Measurements from ENCODE around the gene CD82. TPM values are rescaled to one million over a fixed set of nuclear protein-coding genes. Genes with fewer than 3 reads are reported as not detected.
A peak's percentile ranks its signal among the peaks of the same experiment; 100 is the strongest.

Gene CD82
- polyA plus RNA-seq, 1 of the 3 experiments (the other 2 are of a cell fraction): 39.2 TPM

DNA sequence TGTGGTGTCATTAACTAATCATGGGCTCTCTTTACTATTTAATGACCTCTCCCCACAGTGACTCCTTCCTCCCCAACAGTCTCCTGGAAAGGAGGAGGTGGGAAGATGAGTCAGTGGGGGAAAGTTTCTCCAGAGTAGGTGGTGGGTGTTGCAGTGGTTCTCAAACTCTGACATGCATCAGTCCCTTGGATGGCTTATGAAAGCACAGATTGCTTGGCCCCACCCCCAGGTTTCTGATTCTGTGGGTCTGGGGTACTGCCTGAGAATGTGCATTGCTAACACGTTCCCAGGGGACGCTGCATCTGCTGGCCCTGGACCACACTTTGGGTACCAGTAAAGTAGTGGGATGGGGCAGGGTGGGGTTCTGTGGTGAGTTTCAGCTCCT, 9.8 kb downstream of the CD82 start:
- H3K79me2 ChIP-seq (ENCODE audit: insufficient read depth): peaks cover 4% of the 10 kb centered on the region; the same call in 1 of the 2 replicates
- H3K9me2 ChIP-seq: no peaks in the 10 kb centered on the region
- H3K9me3 ChIP-seq: no peaks in the 10 kb centered on the region
- H3K4me3 ChIP-seq (ENCODE audit: low read depth in 2 of 2, low read length in 1 of 2): no peak overlapping the region
- peaks cover 4% of the 10 kb centered on the region for H3F3A ChIP-seq (replicated peaks; ENCODE audit: insufficient read depth)
- H3K4me2 ChIP-seq: peak overlapping the region; percentile 61
- ChIA-PET CTCF (interaction anchor here (0.6 to 2.1 kb wide), 3 partner anchors 18 to 352 kb away, joined by 3 to 8 read pairs (median 3); no protein-coding TSS in a partner anchor), POLR2A (no interaction called here)
- no peaks in the 10 kb centered on the region for H4K20me1 ChIP-seq (ENCODE audit: insufficient read depth)
- H3K4me1 ChIP-seq (ENCODE audit: control insufficient read depth in 1 of 2, insufficient read depth in 2 of 2, low read depth in 1 of 2, low read length in 1 of 2): peaks cover 17 to 41% of the 10 kb centered on the region in 2 experiments; a peak in 3 of 4 replicates
- H3K27ac ChIP-seq (ENCODE audit: low read depth in 2 of 2, low read length in 1 of 2): peak overlapping the region in 1 of 2 experiments; percentile 76; a peak in 2 of 4 replicates
- no CpG with 5 or more reads among the region's 2 CpGs for WGBS (ENCODE audit: low lambda C conversion rate)
- peak overlapping the region; percentile 47; the same call in 1 of the 2 replicates for H3K9ac ChIP-seq
- TF ChIP-seq FOSL2 (IDR thresholded peaks at IDR 0.05; ENCODE audit: borderline replicate concordance, low read depth): peak; percentile 32; the same call in 1 of the 2 replicates
- TF ChIP-seq TCF12 (IDR thresholded peaks at IDR 0.05): no peak
- no peaks in the 10 kb centered on the region for H3K27me3 ChIP-seq (ENCODE audit: insufficient read depth)
- peak; percentile 1 for DNase-seq
- H2AFZ ChIP-seq (ENCODE audit: low read depth): no peak overlapping the region
- no peaks in the 10 kb centered on the region for H3K36me3 ChIP-seq (replicated peaks in 1 of 2; ENCODE audit: control insufficient read depth in 1 of 2, insufficient read depth in 2 of 2, low read length in 1 of 2)

DNA sequence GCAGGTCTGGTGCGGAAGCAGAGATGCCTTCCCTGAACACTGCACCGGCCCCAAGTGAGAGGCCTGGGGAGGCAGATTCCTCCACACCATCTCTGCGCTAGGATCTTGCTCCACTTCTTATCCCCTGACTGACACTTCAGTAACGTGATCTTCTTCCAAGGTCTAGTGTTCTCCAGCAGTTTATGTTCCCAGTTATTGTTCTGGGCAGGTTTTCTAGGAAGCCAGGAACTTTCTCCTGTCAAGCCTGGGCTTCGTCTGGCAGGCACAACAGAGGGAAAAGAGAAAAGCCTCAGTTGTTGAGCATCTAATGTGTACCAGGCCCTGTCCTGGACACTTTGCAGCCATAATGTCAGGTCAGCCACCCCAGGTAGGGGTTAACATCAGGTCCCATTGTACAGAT, 10.5 kb downstream of the CD82 start:
- WGBS (ENCODE audit: low lambda C conversion rate): 88% methylated on average over 5 of the region's 5 CpGs
- H3K4me1 ChIP-seq (ENCODE audit: control insufficient read depth in 1 of 2, insufficient read depth in 2 of 2, low read depth in 1 of 2, low read length in 1 of 2): peaks cover 20 to 36% of the 10 kb centered on the region in 2 experiments; a peak in 3 of 4 replicates
- H3K79me2 ChIP-seq (ENCODE audit: insufficient read depth): no peaks in the 10 kb centered on the region

More for the DNA sequence above, 10.5 kb downstream of the CD82 start:
- no peaks in the 10 kb centered on the region for H3K27me3 ChIP-seq (ENCODE audit: insufficient read depth)
- no peak for DNase-seq
- H3K9me2 ChIP-seq: no peaks in the 10 kb centered on the region
- CTCF ChIA-PET: interaction anchor here (1.2 to 1.7 kb wide), 3 partner anchors 19 to 335 kb away, joined by 3 to 8 read pairs (median 7); no protein-coding TSS in a partner anchor
- POLR2A ChIA-PET: no interaction called here
- TF ChIP-seq GABPA (IDR thresholded peaks at IDR 0.05; ENCODE audit: low read depth): no peak
- no peak for TF ChIP-seq SIN3A (IDR thresholded peaks at IDR 0.05; ENCODE audit: borderline replicate concordance, low read depth, low read length)
- TF ChIP-seq MEF2A (IDR thresholded peaks at IDR 0.05; ENCODE audit: borderline replicate concordance, low read depth): no peak
- TF ChIP-seq RXRA (IDR thresholded peaks at IDR 0.05; ENCODE audit: borderline replicate concordance, low read depth): no peak
- TF ChIP-seq, protein P1, sequence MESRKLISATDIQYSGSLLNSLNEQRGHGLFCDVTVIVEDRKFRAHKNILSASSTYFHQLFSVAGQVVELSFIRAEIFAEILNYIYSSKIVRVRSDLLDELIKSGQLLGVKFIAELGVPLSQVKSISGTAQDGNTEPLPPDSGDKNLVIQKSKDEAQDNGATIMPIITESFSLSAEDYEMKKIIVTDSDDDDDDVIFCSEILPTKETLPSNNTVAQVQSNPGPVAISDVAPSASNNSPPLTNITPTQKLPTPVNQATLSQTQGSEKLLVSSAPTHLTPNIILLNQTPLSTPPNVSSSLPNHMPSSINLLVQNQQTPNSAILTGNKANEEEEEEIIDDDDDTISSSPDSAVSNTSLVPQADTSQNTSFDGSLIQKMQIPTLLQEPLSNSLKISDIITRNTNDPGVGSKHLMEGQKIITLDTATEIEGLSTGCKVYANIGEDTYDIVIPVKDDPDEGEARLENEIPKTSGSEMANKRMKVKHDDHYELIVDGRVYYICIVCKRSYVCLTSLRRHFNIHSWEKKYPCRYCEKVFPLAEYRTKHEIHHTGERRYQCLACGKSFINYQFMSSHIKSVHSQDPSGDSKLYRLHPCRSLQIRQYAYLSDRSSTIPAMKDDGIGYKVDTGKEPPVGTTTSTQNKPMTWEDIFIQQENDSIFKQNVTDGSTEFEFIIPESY (IDR thresholded peaks at IDR 0.05; ENCODE audit: borderline replicate concordance, low read depth): no peak
- no peak for TF ChIP-seq CHD2 (IDR thresholded peaks at IDR 0.05; ENCODE audit: low read length, partially characterized antibody)
- no peak for TF ChIP-seq RAD21 (IDR thresholded peaks at IDR 0.05; ENCODE audit: low read length)
- TF ChIP-seq MXI1 (IDR thresholded peaks at IDR 0.05; ENCODE audit: low read depth, low read length): no peak
- TF ChIP-seq, protein P2, sequence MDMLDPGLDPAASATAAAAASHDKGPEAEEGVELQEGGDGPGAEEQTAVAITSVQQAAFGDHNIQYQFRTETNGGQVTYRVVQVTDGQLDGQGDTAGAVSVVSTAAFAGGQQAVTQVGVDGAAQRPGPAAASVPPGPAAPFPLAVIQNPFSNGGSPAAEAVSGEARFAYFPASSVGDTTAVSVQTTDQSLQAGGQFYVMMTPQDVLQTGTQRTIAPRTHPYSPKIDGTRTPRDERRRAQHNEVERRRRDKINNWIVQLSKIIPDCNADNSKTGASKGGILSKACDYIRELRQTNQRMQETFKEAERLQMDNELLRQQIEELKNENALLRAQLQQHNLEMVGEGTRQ (IDR thresholded peaks at IDR 0.05; ENCODE audit: borderline replicate concordance, low read depth, low read length): no peak
- TF ChIP-seq, protein P3, sequence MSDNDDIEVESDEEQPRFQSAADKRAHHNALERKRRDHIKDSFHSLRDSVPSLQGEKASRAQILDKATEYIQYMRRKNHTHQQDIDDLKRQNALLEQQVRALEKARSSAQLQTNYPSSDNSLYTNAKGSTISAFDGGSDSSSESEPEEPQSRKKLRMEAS (IDR thresholded peaks at IDR 0.05; ENCODE audit: low read depth): no peak
- no peak for TF ChIP-seq YY1 (IDR thresholded peaks at IDR 0.05; ENCODE audit: low read depth)
- TF ChIP-seq, protein P4, sequence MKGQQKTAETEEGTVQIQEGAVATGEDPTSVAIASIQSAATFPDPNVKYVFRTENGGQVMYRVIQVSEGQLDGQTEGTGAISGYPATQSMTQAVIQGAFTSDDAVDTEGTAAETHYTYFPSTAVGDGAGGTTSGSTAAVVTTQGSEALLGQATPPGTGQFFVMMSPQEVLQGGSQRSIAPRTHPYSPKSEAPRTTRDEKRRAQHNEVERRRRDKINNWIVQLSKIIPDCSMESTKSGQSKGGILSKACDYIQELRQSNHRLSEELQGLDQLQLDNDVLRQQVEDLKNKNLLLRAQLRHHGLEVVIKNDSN (IDR thresholded peaks at IDR 0.05; ENCODE audit: borderline replicate concordance, low read depth): no peak
- no peak for TF ChIP-seq FOSL2 (IDR thresholded peaks at IDR 0.05; ENCODE audit: borderline replicate concordance, low read depth)
- no peak for TF ChIP-seq POLR2AphosphoS5 (IDR thresholded peaks at IDR 0.05; ENCODE audit: low read depth, low read length)
- no peak for TF ChIP-seq TEAD4 (IDR thresholded peaks at IDR 0.05; ENCODE audit: borderline replicate concordance, insufficient read depth)
- TF ChIP-seq NFIC (IDR thresholded peaks at IDR 0.05; ENCODE audit: borderline replicate concordance): no peak
- TF ChIP-seq NRF1 (IDR thresholded peaks at IDR 0.05; ENCODE audit: low read depth, low read length): no peak
- TF ChIP-seq, protein P5, sequence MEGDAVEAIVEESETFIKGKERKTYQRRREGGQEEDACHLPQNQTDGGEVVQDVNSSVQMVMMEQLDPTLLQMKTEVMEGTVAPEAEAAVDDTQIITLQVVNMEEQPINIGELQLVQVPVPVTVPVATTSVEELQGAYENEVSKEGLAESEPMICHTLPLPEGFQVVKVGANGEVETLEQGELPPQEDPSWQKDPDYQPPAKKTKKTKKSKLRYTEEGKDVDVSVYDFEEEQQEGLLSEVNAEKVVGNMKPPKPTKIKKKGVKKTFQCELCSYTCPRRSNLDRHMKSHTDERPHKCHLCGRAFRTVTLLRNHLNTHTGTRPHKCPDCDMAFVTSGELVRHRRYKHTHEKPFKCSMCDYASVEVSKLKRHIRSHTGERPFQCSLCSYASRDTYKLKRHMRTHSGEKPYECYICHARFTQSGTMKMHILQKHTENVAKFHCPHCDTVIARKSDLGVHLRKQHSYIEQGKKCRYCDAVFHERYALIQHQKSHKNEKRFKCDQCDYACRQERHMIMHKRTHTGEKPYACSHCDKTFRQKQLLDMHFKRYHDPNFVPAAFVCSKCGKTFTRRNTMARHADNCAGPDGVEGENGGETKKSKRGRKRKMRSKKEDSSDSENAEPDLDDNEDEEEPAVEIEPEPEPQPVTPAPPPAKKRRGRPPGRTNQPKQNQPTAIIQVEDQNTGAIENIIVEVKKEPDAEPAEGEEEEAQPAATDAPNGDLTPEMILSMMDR (IDR thresholded peaks at IDR 0.05): no peak
- no peak for TF ChIP-seq EZH2phosphoT487 (IDR thresholded peaks at IDR 0.05; ENCODE audit: borderline replicate concordance, low read depth)
- no peak overlapping the region for H2AFZ ChIP-seq (ENCODE audit: low read depth)
- H3K36me3 ChIP-seq (replicated peaks in 1 of 2; ENCODE audit: control insufficient read depth in 1 of 2, insufficient read depth in 2 of 2, low read length in 1 of 2): no peaks in the 10 kb centered on the region
- H3F3A ChIP-seq (replicated peaks; ENCODE audit: insufficient read depth): peaks cover 4% of the 10 kb centered on the region
- no peak overlapping the region for H3K4me2 ChIP-seq
- no peak overlapping the region for H3K4me3 ChIP-seq (ENCODE audit: low read depth in 2 of 2, low read length in 1 of 2)
- H3K27ac ChIP-seq (ENCODE audit: low read depth in 2 of 2, low read length in 1 of 2): no peak overlapping the region
- no peaks in the 10 kb centered on the region for H3K9me3 ChIP-seq
- no peak overlapping the region for H3K9ac ChIP-seq
- no peaks in the 10 kb centered on the region for H4K20me1 ChIP-seq (ENCODE audit: insufficient read depth)
